IPS DF 19.7 (cell line): Measurements from ENCODE around the gene ANKRD53.

Source experiments
- DNase-seq: peaks from one replicate; pipeline ENCODE4 v3.0.0-alpha.2; 2013; ENCODE audit warnings: low read depth, low spot score

The ANKRD53 gene

GRCh38 chr2:70964596-70965386, 13.6 kb upstream of the ANKRD53 start:
- DNase-seq, result no peak

GRCh38 chr2:70965506-70965905, 12.9 kb upstream of the ANKRD53 start:
- DNase-seq, result no peak

GRCh38 chr2:70966681-70967080, 11.7 kb upstream of the ANKRD53 start:
- no peak for DNase-seq

GRCh38 chr2:70967189-70967588, 11.2 kb upstream of the ANKRD53 start:
- DNase-seq, result no peak

- no peak for DNase-seq
Observed at GRCh38 chr2:70974592-70974991, 3.8 kb upstream of the ANKRD53 start.

GRCh38 chr2:70975237-70975636, 3.2 kb upstream of the ANKRD53 start:
- no peak for DNase-seq

- no peak for DNase-seq
Observed at GRCh38 chr2:70977605-70978205, 725 bp upstream of the ANKRD53 start.

- DNase-seq, result no peak
Observed at GRCh38 chr2:70979180-70979488, 704 bp downstream of the ANKRD53 start.

GRCh38 chr2:70979626-70980025, 1.2 kb downstream of the ANKRD53 start:
- DNase-seq, result no peak

- no peak for DNase-seq
Observed at GRCh38 chr2:70981421-70981820, 3.0 kb downstream of the ANKRD53 start.

GRCh38 chr2:70981866-70982810, 3.7 kb downstream of the ANKRD53 start:
- no peak for DNase-seq

- no peak for DNase-seq
Observed at GRCh38 chr2:70982971-70983370, 4.5 kb downstream of the ANKRD53 start.

- no peak for DNase-seq
Observed at GRCh38 chr2:70983506-70984227, 5.2 kb downstream of the ANKRD53 start.

- DNase-seq, result no peak
Observed at GRCh38 chr2:70984228-70984575, 5.8 kb downstream of the ANKRD53 start.

- no peak for DNase-seq
Observed at GRCh38 chr2:70984576-70985282, 6.3 kb downstream of the ANKRD53 start.

- DNase-seq, result no peak
Observed at GRCh38 chr2:70985283-70985688, 6.9 kb downstream of the ANKRD53 start.

- no peak for DNase-seq
Observed at GRCh38 chr2:70985956-70986355, 7.5 kb downstream of the ANKRD53 start.

- DNase-seq, result no peak
Observed at GRCh38 chr2:70986499-70987189, 8.2 kb downstream of the ANKRD53 start.

- DNase-seq, result no peak
Observed at GRCh38 chr2:70987386-70987785, 9.0 kb downstream of the ANKRD53 start.

- no peak for DNase-seq
Observed at GRCh38 chr2:70988151-70988550, 9.7 kb downstream of the ANKRD53 start.
